NCI-H187 treated with DMSO at 0.1 percent for 48 hours (cell line): ENCODE results near the gene CD52.

Experiments used
- DNase-seq: peaks from one replicate; lab custom pipeline; 2025; lab: John Stamatoyannopoulos, UW

Gene CD52

DNA sequence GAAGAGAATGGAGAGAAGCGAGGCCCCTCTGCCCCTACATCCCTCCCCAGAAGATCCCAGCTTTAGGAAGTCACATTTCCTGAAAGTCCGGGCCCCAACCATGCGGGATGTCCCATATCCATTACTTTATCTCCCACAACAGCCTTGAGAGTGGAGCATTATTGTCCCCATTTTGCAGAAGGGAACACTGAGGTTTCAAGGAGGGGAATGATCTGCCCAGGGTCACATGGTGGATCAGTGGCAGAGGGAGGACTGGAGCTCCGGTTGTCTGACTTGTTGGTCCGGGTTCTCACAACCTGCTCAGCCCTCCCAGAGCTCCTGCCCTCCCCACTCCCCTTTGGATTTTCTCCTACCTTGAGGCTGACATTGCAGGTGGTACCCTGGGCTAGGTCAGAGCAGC, 38.3 kb downstream of the CD52 start:
- no peak for DNase-seq

DNA sequence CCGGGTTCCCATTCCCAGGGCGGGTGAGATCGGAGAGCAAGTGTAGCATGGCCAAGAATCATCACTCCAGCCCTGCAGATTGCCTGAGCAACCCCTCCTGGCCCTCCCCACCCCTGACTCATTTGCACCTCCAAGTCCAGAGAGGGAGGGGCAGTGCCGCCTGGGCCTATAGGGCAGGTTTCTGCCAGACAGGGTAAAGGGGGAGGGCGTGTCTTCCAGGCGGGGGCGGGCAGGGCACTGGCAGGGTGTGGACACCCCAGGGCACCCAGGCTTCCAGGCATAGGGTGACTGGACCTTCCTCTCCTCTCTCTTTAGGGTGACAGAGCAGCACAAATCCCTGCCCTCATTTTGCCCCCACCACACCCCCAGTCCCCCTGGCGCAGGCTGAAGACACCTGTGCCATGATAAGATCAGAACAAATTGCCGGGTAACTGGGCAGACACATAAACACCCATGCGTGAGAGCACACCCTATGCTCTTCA, 39.4 kb downstream of the CD52 start:
- no peak for DNase-seq

GRCh38 chr1:26358411-26359384, 40.9 kb downstream of the CD52 start:
- no peak for DNase-seq

DNA sequence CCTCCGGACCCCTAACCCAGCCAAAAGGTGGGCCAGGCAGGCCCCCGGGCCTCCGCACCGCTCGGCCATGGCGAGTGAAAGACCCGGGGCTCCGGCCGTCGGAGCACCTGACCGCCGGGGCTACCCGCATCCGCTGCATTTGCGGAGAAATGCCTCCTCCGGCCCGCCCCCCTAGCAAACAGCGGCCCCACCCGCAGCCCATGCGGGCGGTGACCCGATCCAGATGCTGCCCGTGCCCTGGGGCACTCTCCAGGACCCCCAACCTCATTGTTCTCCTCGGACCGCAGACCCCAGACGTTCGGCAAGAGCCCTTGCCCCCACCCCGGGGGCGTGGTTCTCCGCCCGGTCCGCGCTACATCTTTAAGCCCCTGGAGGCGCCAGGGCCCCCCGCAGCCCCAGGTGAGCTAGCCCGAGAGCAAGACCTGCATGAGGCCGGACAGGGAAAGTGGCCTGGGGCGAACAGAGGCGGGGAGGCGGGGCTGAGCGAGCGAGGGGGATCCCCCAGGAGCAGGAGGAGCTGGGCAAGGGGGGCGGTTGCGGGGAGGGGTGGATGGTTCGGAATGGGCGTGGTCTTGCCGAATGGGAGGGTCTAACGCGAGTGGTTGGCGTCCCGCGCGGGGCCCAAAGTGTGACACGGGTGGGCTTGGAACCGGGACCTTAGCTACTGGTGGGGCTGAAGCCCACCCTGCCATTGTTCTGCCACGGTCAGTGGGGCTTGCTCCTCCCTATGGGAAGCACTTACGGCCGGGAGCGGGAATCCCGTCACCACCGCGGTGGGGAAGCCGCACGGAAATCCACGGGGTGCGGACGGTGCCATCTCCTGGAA, 42.4 kb downstream of the CD52 start:
- no peak for DNase-seq

GRCh38 chr1:26360807-26361604, 43.2 kb downstream of the CD52 start:
- no peak for DNase-seq

DNA sequence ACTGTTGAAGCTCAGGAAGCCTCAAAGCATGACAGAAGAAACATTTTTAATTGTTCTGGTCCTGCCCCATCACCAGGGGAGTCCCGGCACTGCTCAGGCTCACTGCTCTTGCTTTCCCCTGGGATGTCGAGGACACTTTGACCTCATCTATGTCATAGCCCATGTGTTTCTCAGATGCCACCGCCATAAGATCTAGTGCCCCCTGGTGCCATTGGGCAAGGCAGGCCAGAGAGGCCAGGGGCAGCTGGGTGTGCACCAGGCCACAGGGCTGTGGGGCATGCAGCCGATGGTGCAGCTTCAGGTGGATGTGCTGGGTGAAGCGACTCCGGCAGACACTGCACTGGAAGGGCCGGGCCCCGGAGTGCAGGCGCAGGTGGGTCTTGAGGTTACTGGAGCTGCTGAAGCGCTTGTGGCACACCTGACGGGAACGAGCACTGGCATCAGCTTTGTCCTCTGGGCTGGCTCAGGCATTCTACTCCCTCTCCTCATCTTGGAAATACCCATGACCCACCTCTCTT, 43.9 kb downstream of the CD52 start:
- DNase-seq, result no peak

GRCh38 chr1:26362331-26362730, 44.6 kb downstream of the CD52 start:
- no peak for DNase-seq

DNA sequence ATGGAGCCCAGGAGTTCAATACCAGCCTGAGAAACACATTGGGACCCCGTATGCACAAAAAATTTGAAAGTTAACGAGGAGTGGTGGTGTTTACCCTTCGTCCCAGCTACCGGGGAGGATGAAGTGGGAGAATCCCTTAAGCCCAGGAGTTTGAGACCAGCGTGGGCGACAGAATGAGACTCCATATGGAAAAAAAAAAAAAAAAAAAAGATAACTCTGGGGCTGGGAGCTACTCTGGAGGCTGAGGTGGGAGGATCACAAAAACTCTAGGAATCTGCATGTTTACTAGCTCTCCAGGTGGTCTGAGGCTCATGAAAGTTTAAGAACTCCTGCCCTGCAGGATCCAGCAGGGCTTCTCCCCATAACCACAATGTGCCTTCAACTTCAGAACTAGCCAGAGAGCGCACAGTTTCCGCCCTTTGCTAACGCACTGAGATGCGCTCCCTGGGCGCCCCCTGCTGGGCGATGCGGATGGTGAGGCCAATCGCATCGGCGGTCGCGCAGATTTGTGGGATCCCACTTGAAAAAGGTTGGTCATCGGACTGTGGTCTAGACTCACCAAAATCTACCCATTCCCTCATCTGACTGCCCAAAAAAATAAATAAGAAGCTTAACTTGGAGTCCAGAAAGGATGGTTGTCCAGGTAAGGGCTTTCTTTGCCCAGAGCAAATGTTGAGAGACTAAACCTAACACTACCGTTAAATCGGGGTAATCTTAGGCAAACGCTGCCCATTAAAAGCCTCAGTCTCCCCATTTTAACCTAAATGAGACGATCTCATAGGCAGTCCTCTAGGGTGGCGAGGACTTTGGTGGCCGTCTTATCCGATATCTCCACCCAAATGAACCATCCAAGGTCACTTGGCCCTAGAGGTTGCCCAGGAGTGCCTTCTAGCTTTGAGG, 46.0 kb downstream of the CD52 start:
- no peak for DNase-seq

- DNase-seq, result no peak
Observed at GRCh38 chr1:26364956-26365355, 47.2 kb downstream of the CD52 start.

- DNase-seq, result no peak
Observed at GRCh38 chr1:26367441-26367840, 49.7 kb downstream of the CD52 start.

DNA sequence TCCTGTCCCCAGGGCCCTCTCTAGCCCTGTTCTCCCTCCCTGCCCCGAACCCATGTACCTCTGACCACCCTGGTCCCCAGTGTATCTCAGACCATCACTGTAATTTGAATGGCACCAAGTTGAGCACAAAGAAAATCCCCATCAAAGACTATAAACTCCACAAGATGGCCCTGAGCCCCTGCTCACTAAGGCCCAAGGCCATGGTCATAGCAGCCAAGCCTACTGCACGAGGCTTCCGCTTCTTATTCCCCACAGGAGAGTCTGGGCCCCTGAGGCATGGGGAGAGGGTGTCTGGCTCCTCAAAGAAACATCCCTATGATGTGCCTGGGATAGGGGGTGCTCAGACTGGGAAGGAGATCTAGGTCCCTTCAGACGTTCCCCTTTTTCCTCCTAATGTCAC, 50.2 kb downstream of the CD52 start:
- DNase-seq, result no peak

DNA sequence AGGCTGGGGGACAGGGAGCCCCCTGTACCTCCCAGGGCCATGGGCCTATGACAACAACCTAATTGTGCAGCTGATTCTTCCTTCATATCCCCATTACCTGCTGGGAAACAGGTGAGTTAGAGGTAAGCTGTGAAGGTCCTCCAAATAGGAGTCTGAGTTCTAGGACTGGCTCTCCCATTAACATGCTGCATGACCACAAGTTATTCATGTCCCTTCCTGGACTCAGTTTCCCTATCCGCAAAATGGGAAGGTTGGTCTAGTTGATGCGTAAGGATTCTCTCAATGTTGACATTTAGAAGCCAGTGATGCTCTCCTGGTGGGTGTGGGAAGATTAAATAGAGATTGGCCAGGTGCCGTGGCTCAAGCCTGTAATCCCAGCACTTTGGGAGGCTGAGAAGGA, 50.7 kb downstream of the CD52 start:
- DNase-seq, result no peak
